Activated T-cell treated with anti-CD3 and anti-CD28 coated beads, Interleukin-2, amount 50 U/mL, for 24 hours (primary cell): ENCODE data around the gene EMP1.

Source experiments
- DNase-seq: peaks from one replicate; pipeline ENCODE4 v3.0.0-alpha.2; 2020
- H3K27ac Mint-ChIP-seq: 2 replicates; pipeline ENCODE4 v1.8.0; 2020; ENCODE audit warnings: mild to moderate bottlenecking, mixed read lengths
- H3K27me3 Mint-ChIP-seq: 2 replicates; pipeline ENCODE4 v1.8.0; 2020; ENCODE audit warnings: mixed read lengths
- H3K36me3 Mint-ChIP-seq: 2 replicates; pipeline ENCODE4 v1.8.0; 2020; ENCODE audit warnings: low read depth, mixed read lengths
- H3K4me1 Mint-ChIP-seq: 2 replicates; pipeline ENCODE4 v1.8.0; 2020; ENCODE audit warnings: low read depth, mixed read lengths
- H3K4me3 Mint-ChIP-seq: 2 replicates; pipeline ENCODE4 v1.8.0; 2020; ENCODE audit warnings: mild to moderate bottlenecking, moderate library complexity, mixed read lengths
- H3K9me3 Mint-ChIP-seq: 2 replicates; pipeline ENCODE4 v1.8.0; 2020; ENCODE audit warnings: mixed read lengths

The EMP1 gene

GRCh38 chr12:13198876-13199275 is 2.4 kb downstream of the EMP1 start:
- no peaks in the 10 kb centered on the region for H3K36me3 Mint-ChIP-seq
- peaks cover 41% of the 10 kb centered on the region for H3K4me1 Mint-ChIP-seq
- H3K9me3 Mint-ChIP-seq, result no peaks in the 10 kb centered on the region
- H3K4me3 Mint-ChIP-seq, result no peak overlapping the region
- peaks cover 16% of the 10 kb centered on the region for H3K27me3 Mint-ChIP-seq
- DNase-seq, result no peak
- no peak overlapping the region for H3K27ac Mint-ChIP-seq

GRCh38 chr12:13199592-13199991 is 3.1 kb downstream of the EMP1 start:
- peaks cover 42% of the 10 kb centered on the region for H3K4me1 Mint-ChIP-seq
- no peak overlapping the region for H3K27ac Mint-ChIP-seq
- H3K9me3 Mint-ChIP-seq, result no peaks in the 10 kb centered on the region
- no peak overlapping the region for H3K4me3 Mint-ChIP-seq
- peaks cover 16% of the 10 kb centered on the region for H3K27me3 Mint-ChIP-seq
- no peaks in the 10 kb centered on the region for H3K36me3 Mint-ChIP-seq
- no peak for DNase-seq

DNA sequence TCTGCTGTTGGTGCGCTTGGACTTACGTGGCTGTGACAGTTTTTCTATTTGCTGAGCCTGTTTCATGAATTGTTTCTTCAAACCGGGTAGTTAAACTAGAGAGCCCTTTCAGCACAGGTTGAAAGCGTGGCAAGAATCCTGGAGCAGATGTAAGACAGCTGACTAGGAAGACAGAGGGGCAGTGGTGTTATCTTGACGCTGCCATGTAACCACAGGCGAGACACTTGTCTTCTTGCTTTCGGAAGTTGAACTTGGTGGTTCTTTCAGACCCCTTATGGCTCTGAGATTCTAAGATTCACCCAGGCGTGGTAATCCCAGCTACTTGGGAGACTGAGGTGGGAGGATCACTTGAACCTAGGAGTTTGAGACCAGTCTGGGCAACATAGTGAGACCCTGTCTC is 4.3 kb downstream of the EMP1 start:
- DNase-seq, result no peak
- Mint-ChIP-seq H3K4me1 (peaks cover 42% of the 10 kb centered on the region), H3K27ac (no peak overlapping the region), H3K36me3 (no peaks in the 10 kb centered on the region), H3K4me3 (no peak overlapping the region), H3K27me3 (peaks cover 16% of the 10 kb centered on the region), H3K9me3 (no peaks in the 10 kb centered on the region)

DNA sequence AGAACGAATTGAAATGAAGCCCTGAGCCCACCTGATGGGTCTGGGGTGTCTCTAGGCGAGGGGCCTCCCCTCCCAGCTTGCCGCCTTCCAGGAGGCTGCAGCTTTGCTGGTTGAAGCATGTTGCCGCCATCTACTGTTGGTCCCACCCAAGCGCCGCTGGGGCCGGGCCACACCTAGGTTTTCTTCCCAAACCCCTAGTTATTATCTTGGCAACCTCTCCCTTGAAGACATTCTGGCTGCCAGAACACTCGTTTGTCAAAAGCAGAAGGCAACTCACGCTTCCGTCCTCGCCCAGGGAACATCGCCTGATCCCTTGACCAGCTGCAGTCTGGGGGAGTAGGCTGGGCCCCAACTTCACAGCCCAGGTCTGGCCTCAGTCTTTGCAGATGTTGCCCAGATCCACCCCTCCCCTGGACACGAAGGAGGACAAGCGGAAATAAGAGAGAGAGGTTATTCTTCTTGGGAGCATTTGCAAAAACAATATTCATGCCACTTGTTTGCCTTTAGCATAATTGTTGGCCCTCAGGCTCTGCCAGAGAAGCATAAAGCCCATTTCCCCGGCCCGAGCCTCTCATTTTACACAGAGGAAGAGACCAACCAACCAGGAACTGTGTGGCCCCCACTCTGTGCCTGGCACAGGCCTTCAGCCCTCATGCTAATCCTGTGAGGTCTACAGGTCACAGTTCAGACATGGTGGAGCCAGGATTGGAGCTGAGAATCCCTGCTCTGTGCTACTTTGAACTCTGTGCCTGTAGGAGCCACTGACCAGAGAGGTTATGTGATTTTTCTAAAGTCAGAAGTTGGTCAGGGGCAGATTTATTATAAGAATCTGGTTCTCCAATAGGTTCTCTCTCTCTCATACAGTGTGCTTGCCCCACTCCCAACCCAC is 6.8 kb downstream of the EMP1 start:
- DNase-seq, result no peak
- Mint-ChIP-seq H3K4me1 (peaks cover 41% of the 10 kb centered on the region), H3K27me3 (peaks cover 12% of the 10 kb centered on the region), H3K27ac (no peak overlapping the region), H3K9me3 (no peaks in the 10 kb centered on the region), H3K36me3 (no peaks in the 10 kb centered on the region), H3K4me3 (no peak overlapping the region)

DNA sequence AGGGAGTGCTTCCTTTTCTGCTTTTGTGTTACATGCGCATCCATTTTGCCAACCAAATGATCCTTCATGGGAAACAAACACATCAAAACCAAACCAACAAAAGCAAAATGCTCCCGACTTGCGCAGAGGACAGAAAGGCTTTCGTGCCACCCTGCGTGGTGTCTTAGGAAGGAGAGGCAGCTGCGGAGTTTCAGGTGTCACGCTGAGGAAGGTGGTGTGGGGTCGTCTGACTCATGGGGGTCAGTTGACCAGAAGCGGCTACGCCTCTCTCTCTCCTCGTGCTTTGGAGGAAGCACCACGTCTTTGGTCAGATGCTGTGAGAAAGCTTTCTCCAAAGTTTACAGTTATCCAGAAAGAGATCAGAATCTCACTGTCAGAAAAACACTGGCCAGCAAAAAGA is 7.9 kb downstream of the EMP1 start:
- Mint-ChIP-seq H3K4me1 (peaks cover 44% of the 10 kb centered on the region), H3K27ac (peak overlapping the region; percentile 7), H3K36me3 (no peaks in the 10 kb centered on the region)

DNA sequence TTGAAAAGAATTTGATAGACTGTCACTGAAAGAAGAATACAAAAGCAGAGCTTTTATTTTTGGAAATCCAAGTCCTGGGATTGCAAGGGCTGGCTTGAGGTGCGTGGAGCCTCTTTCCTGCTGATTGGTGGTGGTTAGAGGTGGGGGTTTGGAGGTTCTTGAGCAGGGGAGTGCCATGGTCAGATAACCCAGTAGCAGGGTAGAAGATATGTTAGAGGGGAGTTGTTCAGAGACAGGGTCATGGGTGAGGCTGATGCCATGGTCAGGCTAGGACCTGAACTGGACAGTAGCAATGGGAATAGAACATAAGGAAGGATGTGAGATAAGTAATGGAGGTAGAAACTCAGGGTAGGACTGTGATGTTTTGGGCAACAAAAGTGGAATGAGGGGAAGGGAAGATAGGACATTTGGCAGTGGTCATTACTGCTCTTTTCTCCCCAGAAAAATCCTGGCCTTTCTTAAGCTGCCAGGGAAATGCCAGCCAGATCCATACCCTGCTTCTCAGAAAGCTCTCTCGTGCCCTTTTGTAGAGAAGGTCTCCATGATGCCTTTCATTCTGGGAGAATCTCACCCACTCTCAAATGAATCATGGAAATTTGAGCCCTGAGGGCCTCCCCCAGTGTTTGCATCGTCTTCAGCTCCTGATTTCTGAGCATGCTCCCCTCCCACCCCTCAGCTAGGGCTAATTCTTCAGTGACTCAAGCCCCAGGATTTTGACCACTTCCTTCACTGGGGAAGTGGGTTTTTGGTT is 9.5 kb downstream of the EMP1 start:
- Mint-ChIP-seq H3K4me3 (no peak overlapping the region), H3K4me1 (peaks cover 55% of the 10 kb centered on the region), H3K27me3 (peaks cover 14% of the 10 kb centered on the region), H3K27ac (peak overlapping the region; percentile 71), H3K36me3 (no peaks in the 10 kb centered on the region), H3K9me3 (no peaks in the 10 kb centered on the region)
- no peak for DNase-seq

More for the DNA sequence above, 7.9 kb downstream of the EMP1 start:
- no peaks in the 10 kb centered on the region for H3K9me3 Mint-ChIP-seq
- no peak for DNase-seq
- H3K27me3 Mint-ChIP-seq, result peaks cover 17% of the 10 kb centered on the region
- no peak overlapping the region for H3K4me3 Mint-ChIP-seq

- Mint-ChIP-seq H3K4me3 (no peak overlapping the region), H3K9me3 (no peaks in the 10 kb centered on the region), H3K36me3 (no peaks in the 10 kb centered on the region), H3K4me1 (peaks cover 60% of the 10 kb centered on the region), H3K27ac (peak overlapping the region; percentile 71), H3K27me3 (peaks cover 14% of the 10 kb centered on the region)
- no peak for DNase-seq
These were observed 10.0 kb downstream of the EMP1 start for GRCh38 chr12:13206560-13206897.

DNA sequence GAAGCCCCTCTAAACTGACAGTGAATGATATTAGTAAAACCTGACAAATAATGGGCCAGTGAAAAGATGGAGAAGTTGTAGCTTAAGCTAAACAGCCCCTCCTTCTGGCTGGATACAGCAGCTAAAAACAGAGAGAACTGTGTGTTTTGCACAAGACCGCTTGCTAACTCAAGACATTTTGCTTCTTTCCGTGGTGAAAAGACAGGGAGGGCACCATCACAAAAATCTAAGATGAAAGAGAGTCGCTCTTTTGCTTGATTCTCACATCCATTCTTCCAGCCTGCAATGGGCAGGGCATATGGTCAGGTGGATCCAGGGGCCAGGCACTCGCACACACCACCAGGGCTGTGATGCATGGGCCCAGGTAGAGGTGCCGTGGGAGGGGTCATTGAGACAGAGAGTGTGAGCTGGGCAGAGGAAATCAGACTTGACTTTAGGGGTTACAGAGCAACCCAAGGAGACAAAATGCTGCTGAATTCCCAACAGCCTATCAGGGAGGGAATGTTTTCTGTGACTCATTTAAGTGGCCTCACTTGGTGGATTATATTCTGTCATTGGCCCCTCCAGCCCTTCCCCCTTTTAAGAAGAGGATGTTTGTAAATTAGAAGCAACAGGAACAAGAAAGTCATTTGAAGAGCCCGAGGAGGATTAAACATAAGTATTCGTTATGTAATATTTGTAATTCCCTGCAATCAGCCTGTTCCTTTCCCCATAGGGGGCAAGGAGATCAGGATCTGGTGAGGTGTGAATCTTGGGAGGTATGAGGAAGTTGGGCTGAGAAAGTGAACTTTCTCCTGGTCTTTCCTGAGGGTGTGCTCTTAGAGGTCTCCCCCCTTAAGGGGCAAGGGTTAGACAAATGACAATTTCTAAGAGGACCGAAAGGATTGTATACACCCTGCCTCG is 12.3 kb downstream of the EMP1 start:
- no peak overlapping the region for H3K4me3 Mint-ChIP-seq
- peaks cover 6% of the 10 kb centered on the region for H3K27me3 Mint-ChIP-seq
- peaks cover 69% of the 10 kb centered on the region for H3K4me1 Mint-ChIP-seq
- H3K9me3 Mint-ChIP-seq, result no peaks in the 10 kb centered on the region
- no peak for DNase-seq
- no peak overlapping the region for H3K27ac Mint-ChIP-seq
- peaks cover 2% of the 10 kb centered on the region for H3K36me3 Mint-ChIP-seq

- Mint-ChIP-seq H3K4me1 (peaks cover 68% of the 10 kb centered on the region), H3K36me3 (peaks cover 2% of the 10 kb centered on the region), H3K27me3 (peaks cover 6% of the 10 kb centered on the region), H3K4me3 (no peak overlapping the region), H3K9me3 (no peaks in the 10 kb centered on the region), H3K27ac (peak overlapping the region; percentile 87)
- no peak for DNase-seq
These were observed 13.1 kb downstream of the EMP1 start for GRCh38 chr12:13209436-13210235.

DNA sequence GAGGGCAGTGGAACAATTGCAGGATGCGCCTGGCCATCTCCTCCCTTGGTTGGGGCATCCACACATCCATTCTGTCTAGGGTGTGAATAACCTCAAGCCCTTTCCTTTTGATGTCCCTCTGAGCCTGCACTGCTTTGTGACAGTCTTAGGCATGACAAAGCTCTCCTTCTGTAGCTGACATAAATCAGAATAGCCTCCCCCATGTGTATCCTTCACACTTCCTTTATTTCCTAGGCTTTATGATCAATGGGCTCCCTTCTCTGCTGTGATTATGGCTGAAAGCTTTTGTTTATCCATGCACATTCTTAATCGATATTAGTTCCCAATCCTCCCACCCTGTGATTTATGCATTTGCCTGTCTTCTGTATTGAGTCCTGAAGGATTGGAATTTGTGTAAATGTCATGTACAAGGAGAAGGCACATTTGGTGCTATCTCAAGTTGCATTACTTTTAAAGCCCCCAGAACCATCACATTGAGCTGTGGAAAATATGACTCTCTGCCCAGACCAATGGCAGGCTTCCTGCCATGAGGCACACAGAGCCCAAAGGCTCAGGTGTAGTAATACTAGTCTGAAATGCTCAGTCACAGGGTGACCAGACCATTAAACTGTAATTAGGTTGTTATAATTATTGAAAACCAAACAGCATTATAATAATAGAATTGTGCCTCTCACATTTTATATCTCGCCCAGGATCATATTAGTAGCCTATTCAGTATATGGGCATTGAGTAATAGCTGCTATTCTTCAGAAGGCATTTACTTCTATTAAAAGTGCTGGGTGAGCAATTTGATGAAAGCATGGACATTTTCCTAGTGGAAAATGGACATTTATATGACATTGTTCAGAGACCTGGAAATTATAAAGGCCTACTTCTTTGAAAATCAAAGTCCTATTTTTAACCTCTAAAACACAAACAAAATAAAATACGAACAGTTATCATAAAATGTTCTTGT is 14.0 kb downstream of the EMP1 start:
- peaks cover 2% of the 10 kb centered on the region for H3K36me3 Mint-ChIP-seq
- peaks cover 6% of the 10 kb centered on the region for H3K27me3 Mint-ChIP-seq
- H3K27ac Mint-ChIP-seq, result peak overlapping the region; percentile 87
- no peak overlapping the region for H3K4me3 Mint-ChIP-seq
- peaks cover 61% of the 10 kb centered on the region for H3K4me1 Mint-ChIP-seq
- DNase-seq, result no peak
- H3K9me3 Mint-ChIP-seq, result no peaks in the 10 kb centered on the region

- Mint-ChIP-seq H3K4me3 (no peak overlapping the region), H3K27ac (peak overlapping the region; percentile 87), H3K27me3 (peaks cover 6% of the 10 kb centered on the region)
These were observed 14.8 kb downstream of the EMP1 start for GRCh38 chr12:13211191-13211858.

GRCh38 chr12:13211859-13212664 is 15.5 kb downstream of the EMP1 start:
- Mint-ChIP-seq H3K4me1 (peaks cover 47% of the 10 kb centered on the region), H3K27me3 (peaks cover 6% of the 10 kb centered on the region), H3K9me3 (no peaks in the 10 kb centered on the region), H3K36me3 (peaks cover 2% of the 10 kb centered on the region), H3K27ac (peak overlapping the region; percentile 87), H3K4me3 (no peak overlapping the region)
- DNase-seq, result peak; percentile 66

More at GRCh38 chr12:13211191-13211858, 14.8 kb downstream of the EMP1 start:
- no peak for DNase-seq
- Mint-ChIP-seq H3K9me3 (no peaks in the 10 kb centered on the region), H3K36me3 (peaks cover 2% of the 10 kb centered on the region), H3K4me1 (peaks cover 53% of the 10 kb centered on the region)
